Measurements from ENCODE around the gene FBXO31.

DNA sequence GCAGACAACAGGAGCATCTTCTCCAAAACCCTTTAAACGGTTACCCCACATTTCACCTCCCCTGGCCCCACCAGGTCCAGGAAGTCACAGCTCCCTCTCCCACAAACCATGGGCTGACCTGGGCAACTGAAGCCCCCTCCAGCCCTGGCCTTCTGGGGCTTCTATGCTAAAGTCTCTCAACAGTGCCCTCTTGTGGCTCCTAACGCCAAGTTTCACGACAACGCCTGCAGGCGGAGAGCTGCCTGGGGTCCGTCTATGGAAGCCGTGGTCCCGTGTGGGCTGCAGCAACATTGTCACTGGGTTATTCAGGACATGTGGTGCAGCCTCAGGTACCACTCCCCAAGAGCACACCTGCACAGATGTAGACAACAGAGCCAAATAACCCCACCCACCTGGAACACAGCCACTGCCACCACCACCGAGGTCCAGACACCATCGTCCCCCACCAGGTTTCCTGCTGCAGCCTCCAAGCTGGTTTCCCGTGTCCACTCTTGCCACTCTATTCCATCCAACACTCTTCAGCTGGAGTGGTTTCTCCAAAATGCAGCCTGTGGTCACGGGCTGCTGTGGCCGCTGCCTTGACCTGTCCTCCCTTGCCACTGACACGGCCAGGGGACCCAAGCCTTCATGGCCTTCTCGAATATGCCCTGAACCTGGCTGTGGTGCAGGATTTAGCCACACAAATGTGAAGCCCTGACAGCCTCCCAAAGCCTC is 85.5 kb downstream of the FBXO31 start:
- TF ChIP-seq, protein P1, sequence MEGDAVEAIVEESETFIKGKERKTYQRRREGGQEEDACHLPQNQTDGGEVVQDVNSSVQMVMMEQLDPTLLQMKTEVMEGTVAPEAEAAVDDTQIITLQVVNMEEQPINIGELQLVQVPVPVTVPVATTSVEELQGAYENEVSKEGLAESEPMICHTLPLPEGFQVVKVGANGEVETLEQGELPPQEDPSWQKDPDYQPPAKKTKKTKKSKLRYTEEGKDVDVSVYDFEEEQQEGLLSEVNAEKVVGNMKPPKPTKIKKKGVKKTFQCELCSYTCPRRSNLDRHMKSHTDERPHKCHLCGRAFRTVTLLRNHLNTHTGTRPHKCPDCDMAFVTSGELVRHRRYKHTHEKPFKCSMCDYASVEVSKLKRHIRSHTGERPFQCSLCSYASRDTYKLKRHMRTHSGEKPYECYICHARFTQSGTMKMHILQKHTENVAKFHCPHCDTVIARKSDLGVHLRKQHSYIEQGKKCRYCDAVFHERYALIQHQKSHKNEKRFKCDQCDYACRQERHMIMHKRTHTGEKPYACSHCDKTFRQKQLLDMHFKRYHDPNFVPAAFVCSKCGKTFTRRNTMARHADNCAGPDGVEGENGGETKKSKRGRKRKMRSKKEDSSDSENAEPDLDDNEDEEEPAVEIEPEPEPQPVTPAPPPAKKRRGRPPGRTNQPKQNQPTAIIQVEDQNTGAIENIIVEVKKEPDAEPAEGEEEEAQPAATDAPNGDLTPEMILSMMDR (IDR thresholded peaks at IDR 0.05; ENCODE audit: control extremely low read depth in 1 of 3, insufficient read depth in 1 of 3, low read depth in 1 of 3, low read length in 3 of 3) = peak; percentile 57 to 91 (median 83)
- TF ChIP-seq USF2 (IDR thresholded peaks at IDR 0.05; ENCODE audit: low read length) = no peak
- no peak for TF ChIP-seq RXRA (IDR thresholded peaks at IDR 0.05; ENCODE audit: insufficient read depth, low read depth, low read length)
- TF ChIP-seq SAP30 (IDR thresholded peaks at IDR 0.05; ENCODE audit: insufficient read depth, insufficient replicate concordance, low read length) = no peak
- no peak for TF ChIP-seq SIRT6 (IDR thresholded peaks at IDR 0.05; ENCODE audit: low read length)

Measured in H1 (cell line).